Loucy (cell line): ENCODE results near the gene TCF7L2.

Source experiments
- H2AFZ ChIP-seq: fragments of 200-600 bp; sonication (generic); 2 replicates; pipeline ENCODE4 v1.6.0; 2016; ENCODE audit warnings: antibody characterized with exemption, mild to moderate bottlenecking, low read length, moderate library complexity
- H3F3A ChIP-seq: fragments of 200-600 bp; 2 replicates; pipeline ENCODE4 v1.6.0; 2016; ENCODE audit warnings: antibody characterized with exemption, low read depth, mild to moderate bottlenecking
- H3K27me3 ChIP-seq: fragments of 200-600 bp; sonication (generic); 2 replicates; pipeline ENCODE4 v1.6.1; 2014; ENCODE audit warnings: low read length, mild to moderate bottlenecking; ENCODE audit not compliant: insufficient read depth, poor library complexity, severe bottlenecking
- H3K36me3 ChIP-seq: fragments of 200-600 bp; sonication (generic); 2 replicates; pipeline ENCODE4 v1.6.1; 2016; ENCODE audit warnings: low read length; ENCODE audit not compliant: insufficient read depth
- H3K4me1 ChIP-seq: fragments of 200-600 bp; sonication (generic); 2 replicates; pipeline ENCODE4 v1.5.1; 2014; ENCODE audit warnings: low read length, mild to moderate bottlenecking; ENCODE audit not compliant: insufficient read depth, poor library complexity, severe bottlenecking
- H3K4me2 ChIP-seq: fragments of 200-600 bp; sonication (generic); 2 replicates; pipeline ENCODE4 v1.6.0; 2014; ENCODE audit warnings: antibody characterized with exemption, low read length, low read depth, mild to moderate bottlenecking; ENCODE audit not compliant: poor library complexity, severe bottlenecking
- H3K4me3 ChIP-seq: fragments of 200-600 bp; sonication (generic); 2 replicates; pipeline ENCODE4 v1.5.1; 2014; ENCODE audit warnings: low read length, mild to moderate bottlenecking, mixed read lengths; ENCODE audit not compliant: poor library complexity, severe bottlenecking
- H3K79me2 ChIP-seq: fragments of 200-600 bp; sonication (generic); 2 replicates; pipeline ENCODE4 v1.6.1; 2014; ENCODE audit warnings: low read length; ENCODE audit not compliant: insufficient read depth
- H3K9ac ChIP-seq: fragments of 200-600 bp; sonication (generic); 2 replicates; pipeline ENCODE4 v1.6.0; 2014; ENCODE audit warnings: mild to moderate bottlenecking, low read depth, low read length, moderate library complexity; ENCODE audit not compliant: poor library complexity, severe bottlenecking
- H3K9me2 ChIP-seq: fragments of 200-600 bp; sonication (generic); replicated peaks from 2 replicates; pipeline ENCODE4 v1.6.1; 2016; ENCODE audit warnings: low read depth, low read length, mixed read lengths
- H3K9me3 ChIP-seq: fragments of 200-600 bp; sonication (generic); 2 replicates; pipeline ENCODE4 v1.6.1; 2014; ENCODE audit warnings: mild to moderate bottlenecking, antibody characterized with exemption, low read length, low read depth; ENCODE audit not compliant: insufficient read depth
- H4K20me1 ChIP-seq: fragments of 200-600 bp; sonication (generic); 2 replicates; pipeline ENCODE4 v1.6.0; 2014; ENCODE audit warnings: antibody characterized with exemption, low read length, mild to moderate bottlenecking; ENCODE audit not compliant: insufficient read depth, poor library complexity, severe bottlenecking
- EZH2phosphoT487 ChIP-seq: fragments of 200-600 bp; IDR thresholded peaks from 2 replicates; pipeline ENCODE4 v1.6.1; 2018; ENCODE audit warnings: antibody characterized with exemption, mild to moderate bottlenecking, moderate library complexity, borderline replicate concordance
- TF ChIP-seq, protein P1 (sequence below): fragments of 200-600 bp; sonication (generic); conservative IDR thresholded peaks from 2 replicates; pipeline ENCODE4 v1.5.1; 2014; ENCODE audit warnings: mild to moderate bottlenecking, antibody characterized with exemption, low read length

The TCF7L2 gene

GRCh38 chr10:113125612-113126011, 175.6 kb downstream of the TCF7L2 start:
- Histone ChIP-seq H3F3A (no peaks in the 10 kb centered on the region), H3K4me3 (no peak overlapping the region), H3K9me3 (no peaks in the 10 kb centered on the region), H2AFZ (no peak overlapping the region), H3K4me2 (no peak overlapping the region), H3K4me1 (peaks cover 13% of the 10 kb centered on the region), H3K79me2 (no peaks in the 10 kb centered on the region), H3K27me3 (no peaks in the 10 kb centered on the region), H3K36me3 (no peaks in the 10 kb centered on the region), H3K9me2 (no peaks in the 10 kb centered on the region), H4K20me1 (no peaks in the 10 kb centered on the region), H3K9ac (no peak overlapping the region)
- TF ChIP-seq, protein P1, sequence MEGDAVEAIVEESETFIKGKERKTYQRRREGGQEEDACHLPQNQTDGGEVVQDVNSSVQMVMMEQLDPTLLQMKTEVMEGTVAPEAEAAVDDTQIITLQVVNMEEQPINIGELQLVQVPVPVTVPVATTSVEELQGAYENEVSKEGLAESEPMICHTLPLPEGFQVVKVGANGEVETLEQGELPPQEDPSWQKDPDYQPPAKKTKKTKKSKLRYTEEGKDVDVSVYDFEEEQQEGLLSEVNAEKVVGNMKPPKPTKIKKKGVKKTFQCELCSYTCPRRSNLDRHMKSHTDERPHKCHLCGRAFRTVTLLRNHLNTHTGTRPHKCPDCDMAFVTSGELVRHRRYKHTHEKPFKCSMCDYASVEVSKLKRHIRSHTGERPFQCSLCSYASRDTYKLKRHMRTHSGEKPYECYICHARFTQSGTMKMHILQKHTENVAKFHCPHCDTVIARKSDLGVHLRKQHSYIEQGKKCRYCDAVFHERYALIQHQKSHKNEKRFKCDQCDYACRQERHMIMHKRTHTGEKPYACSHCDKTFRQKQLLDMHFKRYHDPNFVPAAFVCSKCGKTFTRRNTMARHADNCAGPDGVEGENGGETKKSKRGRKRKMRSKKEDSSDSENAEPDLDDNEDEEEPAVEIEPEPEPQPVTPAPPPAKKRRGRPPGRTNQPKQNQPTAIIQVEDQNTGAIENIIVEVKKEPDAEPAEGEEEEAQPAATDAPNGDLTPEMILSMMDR: no peak
- no peak for TF ChIP-seq EZH2phosphoT487

- H4K20me1 ChIP-seq: no peaks in the 10 kb centered on the region
- no peaks in the 10 kb centered on the region for H3F3A ChIP-seq
- no peaks in the 10 kb centered on the region for H3K79me2 ChIP-seq
- peak overlapping the region; percentile 76 for H3K4me2 ChIP-seq
- H2AFZ ChIP-seq: peak overlapping the region; percentile 73; the same call in 1 of the 2 replicates
- H3K4me3 ChIP-seq: peak overlapping the region; percentile 64
- no peaks in the 10 kb centered on the region for H3K36me3 ChIP-seq
- no peaks in the 10 kb centered on the region for H3K9me2 ChIP-seq
- TF ChIP-seq, protein P1: peak; percentile 73
- TF ChIP-seq EZH2phosphoT487: no peak
- H3K9ac ChIP-seq: no peak overlapping the region
- H3K27me3 ChIP-seq: no peaks in the 10 kb centered on the region
- H3K9me3 ChIP-seq: no peaks in the 10 kb centered on the region
- H3K4me1 ChIP-seq: peaks cover 6% of the 10 kb centered on the region
Observed at GRCh38 chr10:113126229-113127201, 176.5 kb downstream of the TCF7L2 start.

GRCh38 chr10:113127261-113127900, 177.3 kb downstream of the TCF7L2 start:
- H3K9me3 ChIP-seq: no peaks in the 10 kb centered on the region
- H3F3A ChIP-seq: no peaks in the 10 kb centered on the region
- no peaks in the 10 kb centered on the region for H3K36me3 ChIP-seq
- H2AFZ ChIP-seq: no peak overlapping the region
- peaks cover 6% of the 10 kb centered on the region for H3K4me1 ChIP-seq
- no peak overlapping the region for H3K4me3 ChIP-seq
- no peak for TF ChIP-seq EZH2phosphoT487
- TF ChIP-seq, protein P1: no peak
- peak overlapping the region; percentile 76 for H3K4me2 ChIP-seq
- no peaks in the 10 kb centered on the region for H4K20me1 ChIP-seq
- H3K9ac ChIP-seq: no peak overlapping the region
- H3K9me2 ChIP-seq: no peaks in the 10 kb centered on the region
- H3K27me3 ChIP-seq: no peaks in the 10 kb centered on the region
- H3K79me2 ChIP-seq: no peaks in the 10 kb centered on the region
